SKM-1 (cell line): ENCODE measurements around the gene NAALADL2.
"Not testable (repeated sequence)": the region's sequence is repeated elsewhere in the genome, so short reads cannot be mapped to it uniquely, and the experiment has no call there.

Source experiments
- DNase-seq: peaks from one replicate; lab custom pipeline; 2025; ENCODE audit not compliant: unreplicated experiment; lab: John Stamatoyannopoulos, UW

Gene NAALADL2

DNA sequence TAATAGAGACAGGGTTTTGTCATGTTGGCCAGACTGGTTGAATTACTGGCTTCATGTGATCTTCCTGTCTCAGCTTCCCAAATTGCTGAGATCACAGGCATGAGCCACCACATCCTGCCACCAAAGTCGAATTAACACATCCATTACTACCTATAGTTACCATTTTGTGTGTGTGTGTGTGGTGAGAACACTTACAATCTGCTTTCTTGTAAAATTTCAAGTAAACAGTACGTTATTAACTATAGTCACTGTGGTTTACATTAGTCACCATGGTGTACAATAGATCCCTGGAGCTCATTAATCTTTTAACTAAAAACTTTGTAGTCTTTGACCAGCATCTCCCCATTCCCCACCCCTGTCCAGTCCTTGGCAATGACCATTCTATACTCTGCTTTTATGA is 270.0 kb downstream of the NAALADL2 start:
- DNase-seq: no peak

GRCh38 chr3:175129571-175129970 is 270.4 kb downstream of the NAALADL2 start:
- DNase-seq: no peak

DNA sequence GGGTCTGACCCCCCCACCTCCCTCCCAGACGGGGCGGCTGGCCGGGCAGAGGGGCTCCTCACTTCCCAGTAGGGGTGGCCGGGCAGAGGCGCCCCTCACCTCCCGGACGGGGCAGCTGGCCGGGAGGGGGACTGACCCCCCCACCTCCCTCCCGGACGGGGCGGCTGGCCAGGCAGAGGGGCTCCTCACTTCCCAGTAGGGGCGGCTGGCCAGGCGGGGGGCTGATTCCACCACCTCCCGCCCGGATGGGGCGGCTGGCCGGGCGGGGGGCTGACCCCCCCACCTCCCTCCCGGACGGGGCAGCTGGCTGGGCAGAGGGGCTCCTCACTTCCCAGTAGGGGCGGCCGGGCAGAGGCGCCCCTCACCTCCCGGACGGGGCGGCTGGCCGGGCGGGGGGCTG is 272.7 kb downstream of the NAALADL2 start:
- DNase-seq: not testable (repeated sequence)

DNA sequence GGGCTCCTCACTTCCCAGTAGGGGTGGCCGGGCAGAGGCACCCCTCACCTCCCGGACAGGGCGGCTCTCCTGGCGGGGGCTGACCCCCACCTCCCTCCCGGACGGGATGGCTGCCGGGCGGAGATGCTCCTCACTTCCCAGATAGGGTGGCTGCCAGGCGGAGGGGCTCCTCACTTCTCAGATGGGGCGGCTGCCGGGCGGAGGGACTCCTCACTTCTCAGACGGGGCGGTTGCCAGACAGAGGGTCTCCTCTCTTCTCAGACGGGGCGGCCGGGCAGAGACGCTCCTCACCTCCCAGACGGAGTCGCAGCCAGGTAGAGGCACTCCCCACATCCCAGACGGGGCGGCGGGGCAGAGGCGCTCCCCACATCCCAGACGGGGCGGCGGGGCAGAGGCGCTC is 273.6 kb downstream of the NAALADL2 start:
- DNase-seq: not testable (repeated sequence)

GRCh38 chr3:175144368-175144767 is 285.2 kb downstream of the NAALADL2 start:
- no peak for DNase-seq

DNA sequence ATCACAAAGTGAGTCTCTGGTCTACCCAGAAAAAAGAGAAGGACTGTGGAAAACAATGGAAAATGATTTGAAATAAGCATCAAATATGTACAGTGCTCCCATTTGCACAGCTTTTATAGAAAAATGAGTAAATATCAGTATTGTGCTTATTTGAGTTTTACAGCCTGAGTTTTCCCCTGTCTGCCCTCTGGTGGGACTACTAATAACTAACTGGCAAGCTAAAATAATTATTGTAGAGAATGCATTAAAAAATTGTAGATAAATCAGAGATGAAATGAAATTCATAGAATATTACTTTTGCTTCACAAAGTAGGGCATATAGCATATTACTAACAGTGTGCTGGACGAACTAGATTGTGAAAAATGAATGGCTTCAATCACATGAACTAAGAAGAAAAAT is 287.1 kb downstream of the NAALADL2 start:
- no peak for DNase-seq

DNA sequence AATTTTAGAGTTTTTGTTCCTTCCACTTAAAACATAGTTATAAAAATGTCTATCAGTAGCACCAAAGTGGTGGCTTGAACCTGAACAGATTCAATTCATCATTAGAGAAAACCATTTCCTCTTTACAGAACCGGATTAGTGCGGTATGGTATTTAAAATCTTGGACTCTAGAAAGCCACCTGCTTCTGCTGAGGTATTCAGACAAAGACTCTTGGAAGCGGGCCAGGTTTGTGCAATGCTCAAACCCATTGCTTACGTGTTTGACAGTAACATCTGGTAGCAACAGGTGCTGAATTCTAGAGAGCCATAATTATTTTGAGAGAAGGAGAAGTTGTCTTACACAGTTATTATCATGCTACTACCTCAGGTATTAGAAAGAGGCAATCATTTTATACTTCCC is 290.5 kb downstream of the NAALADL2 start:
- DNase-seq: no peak

DNA sequence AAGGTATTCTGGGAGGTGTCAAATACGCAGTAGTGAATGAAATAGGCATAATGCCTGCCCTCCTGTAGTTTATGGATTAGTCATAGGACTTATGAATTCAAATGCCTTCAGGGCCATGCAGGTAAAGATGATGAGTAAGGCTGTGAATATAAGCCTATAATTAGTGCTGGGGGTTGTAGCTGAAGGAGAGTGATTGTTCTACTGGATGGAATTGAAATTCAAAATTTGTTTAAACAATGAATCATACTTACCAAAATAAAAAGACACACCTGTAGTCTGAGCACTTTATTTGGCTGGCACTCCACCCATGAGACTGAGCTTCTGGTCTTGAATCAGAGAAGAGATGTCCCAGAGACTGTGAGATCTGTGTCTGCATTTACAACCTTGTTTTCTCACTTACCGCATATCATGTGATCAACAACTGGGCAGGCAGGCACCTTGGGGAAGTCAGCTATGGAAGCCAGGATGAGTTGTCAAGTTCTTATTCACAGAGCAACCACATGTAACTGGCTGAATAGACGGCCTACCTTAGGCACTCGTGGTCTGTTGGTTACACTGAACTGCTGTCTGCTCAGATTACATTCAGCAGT is 291.8 kb downstream of the NAALADL2 start:
- DNase-seq: no peak

DNA sequence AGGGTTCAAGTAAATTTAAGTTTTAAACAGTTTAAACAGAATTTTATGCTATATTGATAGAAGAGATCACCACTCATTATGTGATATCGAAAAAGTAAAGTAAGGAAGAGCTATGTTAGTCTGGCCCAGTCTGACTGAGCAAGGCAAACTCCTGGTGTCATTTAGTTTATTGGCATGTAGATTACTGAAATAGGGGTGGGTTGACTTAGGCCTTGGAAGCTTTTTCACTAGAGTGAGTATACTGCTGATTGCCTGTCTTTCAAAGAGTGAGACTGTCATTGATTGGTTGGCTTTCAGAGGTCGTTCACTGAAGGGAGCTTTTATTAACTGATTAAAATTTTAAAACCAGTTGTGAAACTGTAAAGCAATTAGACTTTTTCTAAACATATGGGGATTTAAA is 294.5 kb downstream of the NAALADL2 start:
- DNase-seq: no peak

DNA sequence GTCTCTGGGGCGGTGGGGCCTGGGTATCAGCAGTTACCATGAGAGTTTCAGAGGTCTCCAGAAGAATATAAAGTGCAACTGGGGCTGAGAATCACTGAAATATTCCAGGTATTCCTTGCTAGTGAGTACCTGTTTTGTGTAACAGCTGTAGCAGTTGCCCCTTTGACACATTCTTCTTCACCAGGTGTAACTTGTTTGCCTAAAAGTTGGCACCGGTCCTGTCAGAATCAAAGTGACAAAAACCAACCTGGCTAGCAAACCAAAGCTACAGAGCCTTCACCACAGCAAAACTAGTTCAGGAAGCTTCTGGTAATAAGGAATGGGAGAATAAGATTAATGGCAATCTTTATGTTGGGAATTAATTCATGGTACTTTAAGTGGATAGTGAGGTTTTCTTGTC is 296.0 kb downstream of the NAALADL2 start:
- DNase-seq: no peak

- no peak for DNase-seq
These were observed 300.1 kb downstream of the NAALADL2 start for GRCh38 chr3:175159202-175159601.

DNA sequence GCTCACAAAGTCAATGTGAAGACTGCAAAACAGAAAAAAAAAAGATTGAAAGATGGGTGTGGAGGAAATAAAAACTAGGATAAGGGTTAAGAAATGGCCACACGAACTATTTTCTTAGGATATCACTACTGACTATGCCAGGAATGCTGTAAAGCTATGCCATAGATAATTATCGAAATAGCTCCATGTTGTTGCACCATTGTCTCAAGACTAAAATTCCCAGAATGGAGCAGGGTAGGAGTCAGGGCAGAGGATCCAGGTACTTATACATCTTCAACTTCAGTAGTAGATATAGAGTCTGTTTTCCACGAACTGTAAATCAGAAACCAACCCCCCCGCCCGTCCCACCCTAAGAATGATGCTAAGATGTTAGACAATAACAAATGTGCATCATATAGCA is 302.2 kb downstream of the NAALADL2 start:
- DNase-seq: no peak

DNA sequence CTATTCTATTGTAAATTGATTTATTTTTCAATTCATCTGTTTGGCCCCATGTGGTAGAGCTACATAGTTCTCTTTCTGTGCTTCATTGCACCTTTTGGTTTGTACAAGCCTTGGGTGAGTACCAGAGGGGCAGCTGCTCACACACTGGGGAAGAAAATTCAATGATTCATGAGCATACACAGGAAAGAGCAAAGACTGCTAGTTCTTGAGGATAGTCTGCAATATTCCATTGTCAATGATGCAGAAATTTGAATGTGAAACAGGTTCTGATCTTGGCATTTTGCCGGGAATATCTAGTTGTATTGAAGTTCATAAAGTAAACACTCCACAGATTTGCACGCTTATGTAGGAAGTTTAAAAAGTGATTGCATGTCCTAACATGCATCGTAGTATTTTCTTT is 304.6 kb downstream of the NAALADL2 start:
- DNase-seq: no peak

DNA sequence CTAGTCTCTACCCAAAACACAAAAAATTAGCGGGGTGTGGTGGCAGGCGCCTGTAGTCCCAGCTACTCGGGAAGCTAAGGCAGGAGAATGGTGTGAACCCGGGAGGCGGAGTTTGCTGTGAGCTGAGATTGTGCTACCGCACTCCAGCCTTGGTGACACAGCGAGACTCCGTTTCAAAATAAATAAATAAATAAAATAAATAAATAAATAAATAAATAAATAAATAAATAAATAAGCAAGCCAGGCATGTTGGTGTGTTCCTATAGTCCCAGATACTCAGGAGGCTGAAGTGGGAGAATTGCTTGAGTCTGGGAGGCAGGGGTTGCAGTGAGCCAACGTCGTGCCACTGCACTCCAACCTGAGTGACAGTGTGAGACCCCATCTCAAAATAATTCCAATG is 314.0 kb downstream of the NAALADL2 start:
- not testable (repeated sequence) for DNase-seq

- DNase-seq: no peak
These were observed 317.4 kb downstream of the NAALADL2 start for GRCh38 chr3:175176556-175176955.

DNA sequence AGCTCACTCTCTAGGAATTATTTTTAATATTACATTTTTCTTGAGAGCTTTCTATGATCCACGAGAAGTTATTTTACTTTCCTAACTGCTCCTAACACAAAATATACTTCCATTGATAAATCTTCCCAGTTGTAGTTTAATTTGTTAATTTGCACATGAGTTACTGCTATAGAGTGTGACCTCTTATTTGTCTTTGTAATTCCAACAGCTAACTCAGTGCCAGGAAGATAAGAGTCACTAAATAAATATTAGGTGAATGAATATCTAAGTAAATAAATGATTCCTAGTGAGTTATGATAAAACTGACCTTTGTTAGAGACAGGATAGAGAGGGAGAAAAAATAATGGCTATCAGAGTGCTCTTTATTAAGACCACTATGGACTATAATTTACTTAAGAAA is 319.9 kb downstream of the NAALADL2 start:
- DNase-seq: no peak

GRCh38 chr3:175184392-175184791 is 325.3 kb downstream of the NAALADL2 start:
- DNase-seq: no peak

DNA sequence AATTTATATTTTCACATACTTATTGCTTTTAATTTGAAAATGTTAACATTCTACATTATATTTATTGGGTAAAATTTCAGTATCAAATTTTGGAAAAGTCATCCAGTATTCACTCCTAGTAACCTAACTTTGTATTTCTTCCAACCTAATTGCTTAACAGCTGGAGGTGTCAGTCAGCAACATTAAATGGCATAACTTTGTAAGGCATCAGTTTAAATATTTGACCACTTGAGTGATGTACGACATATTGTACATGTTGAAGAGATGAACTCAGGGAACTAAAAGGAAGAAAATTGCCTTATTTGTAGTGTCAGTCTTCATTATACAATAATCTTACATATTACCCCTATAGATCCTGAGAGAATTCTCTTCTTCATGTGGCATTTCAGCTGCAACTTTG is 326.8 kb downstream of the NAALADL2 start:
- DNase-seq: no peak

DNA sequence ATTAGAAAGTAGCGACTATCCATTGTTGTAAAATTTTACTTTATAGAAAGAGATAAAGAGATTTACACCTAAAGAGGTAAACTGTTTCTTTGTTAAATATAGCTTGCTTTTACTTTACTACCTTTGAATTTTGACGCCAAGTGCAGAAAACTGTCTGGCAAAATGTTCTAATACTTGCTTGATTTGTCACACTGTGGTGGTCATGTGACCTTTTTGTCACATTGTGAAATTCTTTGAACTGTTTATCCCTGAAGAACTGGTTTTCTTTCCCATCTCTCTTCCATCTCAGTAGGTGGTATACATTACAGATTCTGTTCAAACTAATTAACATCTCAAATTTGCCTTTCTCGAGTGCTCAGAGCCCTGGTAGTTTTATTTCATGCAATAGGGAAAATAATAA is 327.4 kb downstream of the NAALADL2 start:
- DNase-seq: no peak

- DNase-seq: no peak
These were observed 328.5 kb downstream of the NAALADL2 start for GRCh38 chr3:175187586-175187985.

GRCh38 chr3:175192536-175192935 is 333.4 kb downstream of the NAALADL2 start:
- DNase-seq: no peak

DNA sequence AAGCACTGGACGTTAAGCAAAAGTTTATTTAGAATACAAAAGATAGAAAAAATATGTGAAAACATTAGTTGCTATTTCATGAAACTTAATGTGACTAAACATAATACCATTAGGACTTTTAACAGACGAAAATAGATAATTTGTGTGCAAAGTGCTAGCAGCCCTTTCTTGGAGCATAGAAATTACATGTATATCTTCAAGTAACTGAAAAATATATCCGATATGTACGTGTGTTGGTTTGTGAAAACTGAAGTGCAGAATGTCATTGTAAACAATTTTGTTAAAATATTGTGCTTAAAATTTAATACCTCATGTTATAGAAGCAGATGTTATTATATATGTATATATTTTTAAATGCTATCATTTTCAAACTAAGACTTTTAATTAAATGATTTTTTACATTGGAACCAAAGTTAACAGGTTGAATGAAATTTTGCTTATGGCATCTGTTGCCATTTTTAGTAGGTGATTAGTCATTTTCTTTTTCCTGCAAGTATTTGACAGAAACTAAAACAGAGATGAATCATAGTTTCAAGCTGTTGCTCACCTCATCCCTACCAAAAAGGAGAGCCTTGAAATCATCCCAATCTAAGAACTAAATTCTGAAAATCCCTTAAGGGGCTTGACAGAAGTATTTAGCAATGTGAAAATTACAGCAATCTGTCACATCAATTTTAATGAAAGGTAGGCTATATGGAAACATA is 334.8 kb downstream of the NAALADL2 start:
- DNase-seq: no peak
